HG02973 (cell line): ENCODE data around the gene EPHA6.

Experiments used
- ATAC-seq: cut with Tn5 transposase; IDR thresholded peaks from one replicate; pipeline ENCODE4 v1.9.1; 2021; ENCODE audit warnings: moderate library complexity; ENCODE audit not compliant: unreplicated experiment

Gene EPHA6

GRCh38 chr3:97764407-97765238, 950.2 kb downstream of the EPHA6 start, which contains the start of gene ARL6:
ARL6 (plus strand) TSS chr3:97764758; CDS start chr3:97768108, 3,350 bp downstream.
- ATAC-seq = peak; percentile 93

- no peak for ATAC-seq
These were observed 950.9 kb downstream of the EPHA6 start for GRCh38 chr3:97765336-97765735.

- no peak for ATAC-seq
These were observed 958.5 kb downstream of the EPHA6 start for GRCh38 chr3:97772926-97773325.

GRCh38 chr3:97778152-97778551, 963.8 kb downstream of the EPHA6 start:
- no peak for ATAC-seq

- ATAC-seq = no peak
These were observed 979.1 kb downstream of the EPHA6 start for GRCh38 chr3:97793420-97794019.

- no peak for ATAC-seq
These were observed 981.6 kb downstream of the EPHA6 start for GRCh38 chr3:97795951-97796350.
